ENCODE results near the gene SLC10A7.

- TF ChIP-seq POLR2A (IDR thresholded peaks at IDR 0.05) (no peak), EP300 (IDR thresholded peaks at IDR 0.05) (no peak)
- TF ChIP-seq, protein P1, sequence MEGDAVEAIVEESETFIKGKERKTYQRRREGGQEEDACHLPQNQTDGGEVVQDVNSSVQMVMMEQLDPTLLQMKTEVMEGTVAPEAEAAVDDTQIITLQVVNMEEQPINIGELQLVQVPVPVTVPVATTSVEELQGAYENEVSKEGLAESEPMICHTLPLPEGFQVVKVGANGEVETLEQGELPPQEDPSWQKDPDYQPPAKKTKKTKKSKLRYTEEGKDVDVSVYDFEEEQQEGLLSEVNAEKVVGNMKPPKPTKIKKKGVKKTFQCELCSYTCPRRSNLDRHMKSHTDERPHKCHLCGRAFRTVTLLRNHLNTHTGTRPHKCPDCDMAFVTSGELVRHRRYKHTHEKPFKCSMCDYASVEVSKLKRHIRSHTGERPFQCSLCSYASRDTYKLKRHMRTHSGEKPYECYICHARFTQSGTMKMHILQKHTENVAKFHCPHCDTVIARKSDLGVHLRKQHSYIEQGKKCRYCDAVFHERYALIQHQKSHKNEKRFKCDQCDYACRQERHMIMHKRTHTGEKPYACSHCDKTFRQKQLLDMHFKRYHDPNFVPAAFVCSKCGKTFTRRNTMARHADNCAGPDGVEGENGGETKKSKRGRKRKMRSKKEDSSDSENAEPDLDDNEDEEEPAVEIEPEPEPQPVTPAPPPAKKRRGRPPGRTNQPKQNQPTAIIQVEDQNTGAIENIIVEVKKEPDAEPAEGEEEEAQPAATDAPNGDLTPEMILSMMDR (IDR thresholded peaks at IDR 0.05): no peak
Observed at GRCh38 chr4:146370841-146371240, 150.9 kb downstream of the SLC10A7 start.
